GM19328 (cell line): Measurements from ENCODE around the gene CARD8.

Experiments
- ATAC-seq: cut with Tn5 transposase; IDR thresholded peaks from one replicate; pipeline ENCODE4 v1.9.1; 2021; ENCODE audit warnings: mild to moderate bottlenecking, moderate library complexity; ENCODE audit not compliant: unreplicated experiment

Gene CARD8

GRCh38 chr19:48213959-48214358 is 41.8 kb downstream of the CARD8 start:
- ATAC-seq: no peak

GRCh38 chr19:48210005-48210404 is 45.7 kb downstream of the CARD8 start:
- ATAC-seq: no peak

GRCh38 chr19:48206397-48207093 is 49.2 kb downstream of the CARD8 start:
- no peak for ATAC-seq

DNA sequence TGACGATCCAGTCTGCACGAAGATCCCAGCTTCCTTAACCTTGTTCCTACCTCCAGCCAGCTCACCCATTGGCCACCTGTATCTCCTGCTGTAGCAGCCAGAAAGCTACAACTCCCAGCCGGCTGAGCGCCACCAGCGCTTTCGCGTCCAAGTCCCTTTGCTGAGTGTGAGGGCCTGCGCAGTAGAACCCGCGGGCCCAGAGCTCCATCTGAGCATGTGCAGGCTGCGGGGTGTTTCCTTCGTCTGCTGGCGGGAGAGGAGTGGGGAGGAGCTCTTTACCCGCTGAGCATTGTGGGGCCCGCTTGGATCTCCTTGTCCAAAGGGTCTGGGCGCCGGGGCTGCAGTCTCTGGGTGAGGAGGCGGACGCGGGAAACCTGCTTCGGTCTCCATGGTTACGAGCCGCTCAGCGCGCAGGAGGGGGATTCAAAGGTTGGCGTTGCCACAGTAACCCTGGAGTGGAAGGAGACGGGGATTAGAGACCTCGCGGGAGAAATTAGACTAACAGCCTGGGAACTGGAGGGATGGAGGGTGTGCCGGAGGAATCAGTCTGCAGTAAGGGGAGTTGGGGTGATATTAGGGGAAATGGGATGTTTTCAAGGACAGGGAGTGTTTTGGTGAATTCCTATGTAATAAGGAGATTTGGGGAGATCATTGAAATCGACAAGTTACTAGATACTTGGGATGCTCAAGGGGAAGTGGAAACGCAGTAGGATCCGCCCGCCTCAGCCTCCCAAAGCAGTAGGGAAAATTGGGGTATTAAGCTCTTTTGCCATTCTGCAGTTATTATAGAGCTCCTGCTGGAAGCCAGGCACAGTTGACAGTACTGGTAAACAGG is 51.7 kb downstream of the CARD8 start:
- peak; percentile 82 for ATAC-seq

GRCh38 chr19:48203222-48203793 is 52.4 kb downstream of the CARD8 start:
- no peak for ATAC-seq

GRCh38 chr19:48196933-48197665 is 58.6 kb downstream of the CARD8 start:
- ATAC-seq: no peak

DNA sequence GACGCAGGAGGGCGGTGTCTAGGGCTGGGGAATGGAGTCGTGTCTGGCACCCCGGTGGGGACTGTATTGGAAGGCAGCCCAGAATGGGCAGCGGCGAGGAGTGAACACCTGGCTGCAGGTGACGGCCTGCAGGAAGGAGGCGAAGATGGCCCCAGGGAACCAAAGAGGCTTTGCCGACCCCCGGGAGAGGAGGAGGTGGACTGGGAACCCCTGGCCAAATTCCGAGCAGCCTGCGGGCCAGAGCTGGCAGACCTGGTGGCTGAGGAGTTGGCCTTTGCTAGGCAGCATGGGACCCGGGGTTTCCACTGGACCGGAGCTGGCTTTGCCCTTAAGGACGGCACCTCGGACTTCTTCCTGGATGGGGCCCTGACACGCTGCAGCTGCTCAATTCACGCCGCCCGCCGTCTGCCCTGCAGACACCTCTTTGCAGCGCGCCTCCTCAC is 59.4 kb downstream of the CARD8 start:
- no peak for ATAC-seq

GRCh38 chr19:48194844-48195830 is 60.6 kb downstream of the CARD8 start:
- no peak for ATAC-seq

- no peak for ATAC-seq
Measured at GRCh38 chr19:48194041-48194843, 61.5 kb downstream of the CARD8 start.

- no peak for ATAC-seq
Measured at GRCh38 chr19:48192750-48193149, 63.0 kb downstream of the CARD8 start.

- ATAC-seq: no peak
Measured at GRCh38 chr19:48190885-48191284, 64.8 kb downstream of the CARD8 start.

GRCh38 chr19:48190288-48190884 is 65.3 kb downstream of the CARD8 start:
- ATAC-seq: no peak

DNA sequence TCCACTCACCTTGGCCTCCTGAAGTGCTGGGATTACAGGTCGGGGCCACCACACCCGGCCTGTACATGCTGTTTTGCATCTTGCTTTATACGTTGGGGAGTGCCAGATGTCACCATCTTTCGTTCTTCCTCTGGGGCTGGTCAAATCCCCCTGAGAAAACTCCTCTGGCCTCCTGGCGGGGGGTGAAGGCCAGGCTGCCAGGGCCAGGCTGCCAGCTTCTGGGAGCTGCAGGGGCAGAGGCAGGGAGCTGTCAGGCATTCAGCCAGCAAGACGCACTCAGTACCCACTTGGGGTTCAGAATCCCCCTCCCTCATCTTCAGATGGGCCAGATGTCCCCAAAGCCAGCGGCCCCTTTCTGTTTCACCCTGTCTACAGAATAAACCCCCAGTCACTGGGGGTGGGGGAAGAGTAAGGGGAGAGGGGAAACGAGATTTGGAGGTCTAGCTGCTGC is 69.1 kb downstream of the CARD8 start:
- ATAC-seq: no peak

DNA sequence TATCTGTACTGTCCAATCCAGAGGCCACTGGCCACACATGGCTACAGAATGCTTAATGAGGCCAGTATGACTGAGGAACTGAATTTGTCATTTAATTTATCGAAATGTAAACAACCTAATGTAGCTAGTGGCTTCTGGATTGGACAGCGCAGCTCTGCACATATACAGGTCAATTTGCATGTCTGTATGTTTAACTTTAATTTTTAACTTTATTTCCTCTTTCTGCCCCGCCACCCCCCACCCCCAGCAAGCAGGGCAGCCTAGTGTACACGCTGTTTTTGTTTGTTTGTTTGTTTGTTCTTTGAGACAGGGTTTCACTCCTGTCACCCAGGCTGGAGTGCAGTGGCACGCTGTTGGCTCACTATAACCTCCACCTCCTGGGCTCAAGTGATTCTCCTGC is 69.7 kb downstream of the CARD8 start:
- no peak for ATAC-seq

- no peak for ATAC-seq
Measured at GRCh38 chr19:48183356-48183755, 72.4 kb downstream of the CARD8 start.

GRCh38 chr19:48182434-48182833 is 73.3 kb downstream of the CARD8 start:
- no peak for ATAC-seq

DNA sequence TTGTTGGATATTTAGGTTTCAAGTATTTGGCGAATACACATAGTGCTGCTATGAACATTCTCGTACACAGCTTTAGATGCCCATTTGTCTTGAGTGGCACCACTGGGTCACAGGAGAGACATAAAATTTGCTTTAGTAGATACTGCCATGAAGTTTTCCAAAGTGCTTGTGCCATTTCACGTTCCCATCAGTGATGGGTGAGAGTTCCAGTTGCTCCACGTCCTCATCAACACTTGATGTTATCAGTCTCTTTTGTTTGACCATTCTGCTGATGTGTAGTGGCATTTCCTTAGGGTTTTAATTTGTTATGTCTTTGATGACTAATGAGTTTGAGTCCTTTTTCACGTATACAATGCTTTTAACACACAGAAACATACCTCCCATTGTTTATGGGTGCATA is 74.2 kb downstream of the CARD8 start:
- ATAC-seq: no peak

DNA sequence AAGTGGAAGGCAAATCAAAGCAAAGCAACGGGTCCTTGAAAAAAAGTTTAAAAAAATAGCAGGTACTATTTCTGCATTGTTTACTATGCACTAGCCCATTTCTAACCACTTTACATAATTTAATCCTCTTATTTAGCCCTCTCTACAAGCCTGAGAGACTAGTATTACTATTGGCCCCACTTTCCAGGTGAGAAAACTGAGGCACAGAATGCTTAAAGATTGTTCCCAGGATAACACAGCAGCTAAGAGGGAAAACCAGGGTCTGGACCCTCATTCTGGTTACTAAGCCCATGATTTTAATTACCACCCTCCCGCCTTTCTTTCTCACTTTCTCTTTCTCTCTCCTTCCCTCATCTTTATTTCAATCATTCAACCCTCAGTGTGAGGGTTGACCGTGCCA is 79.5 kb downstream of the CARD8 start:
- ATAC-seq: no peak

DNA sequence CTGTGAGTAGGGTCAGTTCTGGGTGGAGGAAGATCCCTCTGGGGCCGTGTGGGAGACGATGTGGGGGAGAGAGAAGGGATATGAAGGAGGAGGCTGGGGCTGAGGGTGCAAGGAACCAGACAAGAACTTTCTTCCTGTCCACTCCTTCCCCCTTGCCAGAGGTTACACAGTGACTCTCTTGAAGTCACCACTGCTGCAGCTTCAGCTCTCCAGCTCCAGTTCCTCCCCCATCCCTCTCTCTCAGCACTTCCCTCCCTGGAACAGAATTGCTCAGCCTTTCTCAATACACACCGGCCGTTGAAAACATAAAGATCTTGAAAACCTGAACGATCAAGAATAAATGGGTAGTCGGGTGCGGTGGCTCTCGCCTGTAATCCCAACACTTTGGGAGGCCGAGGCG is 80.1 kb downstream of the CARD8 start:
- no peak for ATAC-seq
